ENCODE data around the gene SYTL3. TPM values are rescaled to one million over a fixed set of nuclear protein-coding genes. Genes with fewer than 3 reads are reported as not detected.

Gene SYTL3
- total RNA-seq, 1 experiment from 2014 or later: 0.86 TPM

- H3K27me3 Mint-ChIP-seq (ENCODE audit: insufficient read depth, unreplicated experiment): no peaks in the 10 kb centered on the region
- no TSS peak for BruUV-seq (replicated peaks)
- Histone ChIP-seq H3K4me3 (ENCODE audit: low read depth, low read length) (no peak overlapping the region), H3K27me3 (replicated peaks; ENCODE audit: control insufficient read depth, insufficient read depth, low read length) (no peaks in the 10 kb centered on the region), H3K4me1 (peaks cover 8% of the 10 kb centered on the region), H3K36me3 (ENCODE audit: control insufficient read depth, insufficient read depth, low read length) (peaks cover 19% of the 10 kb centered on the region), H3K9me3 (no peaks in the 10 kb centered on the region)
- H3K9me3 Mint-ChIP-seq (ENCODE audit: unreplicated experiment): no peaks in the 10 kb centered on the region
- no peak for TF ChIP-seq CTCF (IDR thresholded peaks at IDR 0.05; ENCODE audit: insufficient read depth in 1 of 2, low read depth in 1 of 2, low read length in 1 of 2, severe bottlenecking in 1 of 2, unreplicated experiment in 1 of 2)
- CTCF ChIA-PET: no interaction called here
- POLR2A ChIA-PET: no interaction called here
- H3K4me3 Mint-ChIP-seq (ENCODE audit: unreplicated experiment): peak overlapping the region; percentile 4
- peaks cover 97% of the 10 kb centered on the region for H3K36me3 Mint-ChIP-seq (ENCODE audit: insufficient read depth, unreplicated experiment)
- intact Hi-C loops (cut with micrococcal nuclease; ENCODE audit: unreplicated experiment): no loop called here
- H3K4me1 Mint-ChIP-seq (ENCODE audit: low read depth, unreplicated experiment): peaks cover 22% of the 10 kb centered on the region
- no peak for DNase-seq
- H3K27ac Mint-ChIP-seq (ENCODE audit: unreplicated experiment): peak overlapping the region; percentile 68
Measured at GRCh38 chr6:158776737-158777136, 126.9 kb downstream of the SYTL3 start.

GRCh38 chr6:158777510-158777909 is 127.7 kb downstream of the SYTL3 start:
- Histone ChIP-seq H3K27me3 (replicated peaks; ENCODE audit: control insufficient read depth, insufficient read depth, low read length) (no peaks in the 10 kb centered on the region), H3K4me3 (ENCODE audit: low read depth, low read length) (no peak overlapping the region), H3K9me3 (no peaks in the 10 kb centered on the region), H3K4me1 (peaks cover 16% of the 10 kb centered on the region), H3K36me3 (ENCODE audit: control insufficient read depth, insufficient read depth, low read length) (peaks cover 13% of the 10 kb centered on the region)
- peak overlapping the region; percentile 68 for H3K27ac Mint-ChIP-seq (ENCODE audit: unreplicated experiment)
- H3K4me1 Mint-ChIP-seq (ENCODE audit: low read depth, unreplicated experiment): peaks cover 30% of the 10 kb centered on the region
- CTCF ChIA-PET: no interaction called here
- no peak overlapping the region for H3K4me3 Mint-ChIP-seq (ENCODE audit: unreplicated experiment)
- intact Hi-C loops (cut with micrococcal nuclease; ENCODE audit: unreplicated experiment): no loop called here
- POLR2A ChIA-PET: no interaction called here
- no peaks in the 10 kb centered on the region for H3K27me3 Mint-ChIP-seq (ENCODE audit: insufficient read depth, unreplicated experiment)
- DNase-seq: no peak
- H3K36me3 Mint-ChIP-seq (ENCODE audit: insufficient read depth, unreplicated experiment): peaks cover 97% of the 10 kb centered on the region
- no peak for TF ChIP-seq CTCF (IDR thresholded peaks at IDR 0.05; ENCODE audit: insufficient read depth in 1 of 2, low read depth in 1 of 2, low read length in 1 of 2, severe bottlenecking in 1 of 2, unreplicated experiment in 1 of 2)
- no TSS peak for BruUV-seq (replicated peaks)
- H3K9me3 Mint-ChIP-seq (ENCODE audit: unreplicated experiment): no peaks in the 10 kb centered on the region

GRCh38 chr6:158778005-158778527 is 128.2 kb downstream of the SYTL3 start:
- DNase-seq: no peak
- peaks cover 13% of the 10 kb centered on the region for H3K36me3 ChIP-seq (ENCODE audit: control insufficient read depth, insufficient read depth, low read length)

More at GRCh38 chr6:158778005-158778527, 128.2 kb downstream of the SYTL3 start:
- TF ChIP-seq CTCF (IDR thresholded peaks at IDR 0.05; ENCODE audit: insufficient read depth in 1 of 2, low read depth in 1 of 2, low read length in 1 of 2, severe bottlenecking in 1 of 2, unreplicated experiment in 1 of 2): no peak
- intact Hi-C loops (cut with micrococcal nuclease; ENCODE audit: unreplicated experiment): no loop called here
- peaks cover 97% of the 10 kb centered on the region for H3K36me3 Mint-ChIP-seq (ENCODE audit: insufficient read depth, unreplicated experiment)
- no peaks in the 10 kb centered on the region for H3K27me3 ChIP-seq (replicated peaks; ENCODE audit: control insufficient read depth, insufficient read depth, low read length)
- CTCF ChIA-PET: no interaction called here
- H3K4me3 Mint-ChIP-seq (ENCODE audit: unreplicated experiment): no peak overlapping the region
- no TSS peak for BruUV-seq (replicated peaks)
- H3K27me3 Mint-ChIP-seq (ENCODE audit: insufficient read depth, unreplicated experiment): no peaks in the 10 kb centered on the region
- H3K9me3 ChIP-seq: no peaks in the 10 kb centered on the region
- no peak overlapping the region for H3K27ac Mint-ChIP-seq (ENCODE audit: unreplicated experiment)
- no peak overlapping the region for H3K4me3 ChIP-seq (ENCODE audit: low read depth, low read length)
- POLR2A ChIA-PET: no interaction called here
- H3K9me3 Mint-ChIP-seq (ENCODE audit: unreplicated experiment): no peaks in the 10 kb centered on the region
- H3K4me1 Mint-ChIP-seq (ENCODE audit: low read depth, unreplicated experiment): peaks cover 30% of the 10 kb centered on the region
- peaks cover 16% of the 10 kb centered on the region for H3K4me1 ChIP-seq

Measured in Caco-2 (cell line).